Measurements from ENCODE around the gene WASF3. TPM values are rescaled to one million over a fixed set of nuclear protein-coding genes. Genes with fewer than 3 reads are reported as not detected.
A peak's percentile ranks its signal among the peaks of the same experiment; 100 is the strongest.

WASF3 gene
- polyA plus RNA-seq, 3 donors = not detected

DNA sequence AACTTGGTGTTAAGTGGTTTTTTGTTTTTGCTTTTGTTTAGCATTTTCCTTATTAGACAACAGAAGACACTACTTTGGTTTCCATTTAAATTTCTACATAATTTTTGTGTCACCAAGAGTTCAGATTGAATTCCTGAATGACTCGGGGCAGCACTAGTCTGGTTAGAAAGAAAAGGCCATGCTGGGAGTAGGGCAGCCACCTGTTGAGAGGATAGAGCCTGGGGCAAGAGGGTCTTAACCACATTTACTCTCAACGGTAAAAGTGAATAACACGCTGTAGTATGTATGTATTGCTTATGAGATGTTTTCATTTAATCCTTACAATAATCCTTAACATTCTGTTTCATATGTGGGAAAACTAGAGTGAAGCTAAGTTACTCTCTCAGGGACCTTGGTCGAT, 131.5 kb downstream of the WASF3 start:
- H3K4me1 Mint-ChIP-seq = no peaks in the 10 kb centered on the region
- Histone ChIP-seq H2AFZ (ENCODE audit: insufficient read depth, low read depth, low read length, poor library complexity, severe bottlenecking) (no peak overlapping the region), H3K9ac (ENCODE audit: insufficient read depth, low read length, poor library complexity, severe bottlenecking) (no peak overlapping the region), H4K20me1 (ENCODE audit: insufficient read depth, low read length) (no peaks in the 10 kb centered on the region), H3K27me3 (ENCODE audit: control insufficient read depth in 2 of 2, insufficient read depth in 2 of 2, low read length in 2 of 2) (no peaks in the 10 kb centered on the region), H3K4me2 (replicated peaks; ENCODE audit: extremely low read depth, low read length, poor library complexity, severe bottlenecking) (no peak overlapping the region), H3K79me2 (ENCODE audit: insufficient read depth, low read length) (no peaks in the 10 kb centered on the region), H3K4me3 (replicated peaks in 1 of 3; ENCODE audit: low read depth in 2 of 3, low read length in 3 of 3) (no peak overlapping the region), H3K4me1 (ENCODE audit: control insufficient read depth in 1 of 2, insufficient read depth in 2 of 2, low read length in 2 of 2) (no peaks in the 10 kb centered on the region), H3K9me3 (replicated peaks in 1 of 2; ENCODE audit: control insufficient read depth in 1 of 2, insufficient read depth in 1 of 2, low read length in 2 of 2) (peaks cover 4% of the 10 kb centered on the region in 2 donors), H3K27ac (ENCODE audit: low read depth in 1 of 2, low read length in 2 of 2) (no peak overlapping the region), H3K36me3 (replicated peaks in 1 of 2; ENCODE audit: control insufficient read depth in 1 of 2, insufficient read depth in 2 of 2, low read length in 2 of 2) (no peaks in the 10 kb centered on the region)
- no peak overlapping the region for H3K4me3 Mint-ChIP-seq
- peaks cover 0 to 15% (median 6%) of the 10 kb centered on the region in 7 donors for H3K9me3 Mint-ChIP-seq
- no peak for DNase-seq
- H3K27ac Mint-ChIP-seq = no peak overlapping the region
- TF ChIP-seq, protein P1, sequence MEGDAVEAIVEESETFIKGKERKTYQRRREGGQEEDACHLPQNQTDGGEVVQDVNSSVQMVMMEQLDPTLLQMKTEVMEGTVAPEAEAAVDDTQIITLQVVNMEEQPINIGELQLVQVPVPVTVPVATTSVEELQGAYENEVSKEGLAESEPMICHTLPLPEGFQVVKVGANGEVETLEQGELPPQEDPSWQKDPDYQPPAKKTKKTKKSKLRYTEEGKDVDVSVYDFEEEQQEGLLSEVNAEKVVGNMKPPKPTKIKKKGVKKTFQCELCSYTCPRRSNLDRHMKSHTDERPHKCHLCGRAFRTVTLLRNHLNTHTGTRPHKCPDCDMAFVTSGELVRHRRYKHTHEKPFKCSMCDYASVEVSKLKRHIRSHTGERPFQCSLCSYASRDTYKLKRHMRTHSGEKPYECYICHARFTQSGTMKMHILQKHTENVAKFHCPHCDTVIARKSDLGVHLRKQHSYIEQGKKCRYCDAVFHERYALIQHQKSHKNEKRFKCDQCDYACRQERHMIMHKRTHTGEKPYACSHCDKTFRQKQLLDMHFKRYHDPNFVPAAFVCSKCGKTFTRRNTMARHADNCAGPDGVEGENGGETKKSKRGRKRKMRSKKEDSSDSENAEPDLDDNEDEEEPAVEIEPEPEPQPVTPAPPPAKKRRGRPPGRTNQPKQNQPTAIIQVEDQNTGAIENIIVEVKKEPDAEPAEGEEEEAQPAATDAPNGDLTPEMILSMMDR (IDR thresholded peaks at IDR 0.05) = no peak
- no peaks in the 10 kb centered on the region for H3K36me3 Mint-ChIP-seq
- peaks cover 0 to 1% (median 1%) of the 10 kb centered on the region in 3 donors for H3K27me3 Mint-ChIP-seq (ENCODE audit: low read depth in 3 of 3)
- WGBS (ENCODE audit: insufficient coverage) = 100% methylated on average over 1 of the region's 4 CpGs
- intact Hi-C loops (cut with micrococcal nuclease) = no loop called here

DNA sequence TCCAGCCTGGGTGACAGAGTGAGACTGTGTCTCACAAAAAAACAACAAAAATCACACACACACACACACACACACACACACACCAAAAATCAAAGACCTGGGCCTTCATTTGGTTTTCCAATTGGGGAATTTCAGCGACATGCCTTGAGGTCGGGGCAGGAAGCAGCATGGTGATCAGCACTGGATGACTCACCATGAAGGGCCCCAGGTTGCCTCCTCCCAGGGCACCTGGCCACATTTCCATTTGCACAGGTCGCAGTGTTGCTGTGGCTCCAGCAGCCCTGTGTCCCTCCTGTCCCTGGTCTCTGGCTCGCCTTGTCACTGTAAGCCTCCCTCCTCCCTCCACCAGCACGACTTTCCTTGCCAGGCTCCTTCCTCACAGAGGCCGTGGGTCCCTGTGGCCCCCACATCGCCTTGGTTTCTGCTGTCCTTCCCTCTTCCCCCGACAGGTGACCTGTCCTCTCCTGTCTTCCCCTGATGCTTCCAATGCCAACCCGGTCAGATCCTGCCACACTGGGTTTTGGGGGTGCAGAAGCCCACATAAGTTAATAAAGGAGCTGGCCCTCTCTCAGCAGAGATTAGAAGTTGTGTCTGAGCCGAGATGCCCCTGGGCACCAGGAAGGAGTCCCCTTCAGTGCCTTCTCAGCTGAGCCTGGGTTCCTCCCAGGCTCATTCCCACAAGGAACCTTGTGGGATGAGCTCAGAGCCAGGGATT, 136.4 kb downstream of the WASF3 start:
- TF ChIP-seq, protein P1 (IDR thresholded peaks at IDR 0.05) = no peak
- H3K4me1 Mint-ChIP-seq = peaks cover 3% of the 10 kb centered on the region
- H3K9me3 ChIP-seq (replicated peaks in 1 of 2; ENCODE audit: control insufficient read depth in 1 of 2, insufficient read depth in 1 of 2, low read length in 2 of 2) = peaks cover 4% of the 10 kb centered on the region in 2 donors
- 80% methylated on average over 10 of the region's 10 CpGs for WGBS (ENCODE audit: insufficient coverage)
- H3K4me3 ChIP-seq (replicated peaks in 1 of 3; ENCODE audit: low read depth in 2 of 3, low read length in 3 of 3) = no peak overlapping the region
- H3K27me3 Mint-ChIP-seq (ENCODE audit: low read depth in 3 of 3) = peaks cover 1 to 10% (median 9%) of the 10 kb centered on the region in 3 donors
- H3K36me3 Mint-ChIP-seq = no peaks in the 10 kb centered on the region
- intact Hi-C loops (cut with micrococcal nuclease) = loop anchor here in 1 of 2 donors (10.0 kb wide), 2 partner anchors 209 to 509 kb away; no protein-coding TSS in a partner anchor
- no peak overlapping the region for H3K4me2 ChIP-seq (replicated peaks; ENCODE audit: extremely low read depth, low read length, poor library complexity, severe bottlenecking)
- H2AFZ ChIP-seq (ENCODE audit: insufficient read depth, low read depth, low read length, poor library complexity, severe bottlenecking) = no peak overlapping the region
- DNase-seq = no peak
- H3K36me3 ChIP-seq (replicated peaks in 1 of 2; ENCODE audit: control insufficient read depth in 1 of 2, insufficient read depth in 2 of 2, low read length in 2 of 2) = no peaks in the 10 kb centered on the region
- H3K4me1 ChIP-seq (ENCODE audit: control insufficient read depth in 1 of 2, insufficient read depth in 2 of 2, low read length in 2 of 2) = no peaks in the 10 kb centered on the region
- no peak overlapping the region for H3K9ac ChIP-seq (ENCODE audit: insufficient read depth, low read length, poor library complexity, severe bottlenecking)
- no peaks in the 10 kb centered on the region for H4K20me1 ChIP-seq (ENCODE audit: insufficient read depth, low read length)
- peaks cover 0 to 16% (median 6%) of the 10 kb centered on the region in 7 donors for H3K9me3 Mint-ChIP-seq
- H3K4me3 Mint-ChIP-seq = no peak overlapping the region
- no peak overlapping the region for H3K27ac ChIP-seq (ENCODE audit: low read depth in 1 of 2, low read length in 2 of 2)
- H3K27ac Mint-ChIP-seq = peak overlapping the region in 2 of 7 donors; percentile 46 to 74
- H3K79me2 ChIP-seq (ENCODE audit: insufficient read depth, low read length) = no peaks in the 10 kb centered on the region
- no peaks in the 10 kb centered on the region for H3K27me3 ChIP-seq (ENCODE audit: control insufficient read depth in 2 of 2, insufficient read depth in 2 of 2, low read length in 2 of 2)

Measured in CD14-positive monocyte (primary cell).